ENCODE data around the gene DMXL2.
"Not testable (repeated sequence)": the region's sequence is repeated elsewhere in the genome, so short reads cannot be mapped to it uniquely, and the experiment has no call there.

The DMXL2 gene

DNA sequence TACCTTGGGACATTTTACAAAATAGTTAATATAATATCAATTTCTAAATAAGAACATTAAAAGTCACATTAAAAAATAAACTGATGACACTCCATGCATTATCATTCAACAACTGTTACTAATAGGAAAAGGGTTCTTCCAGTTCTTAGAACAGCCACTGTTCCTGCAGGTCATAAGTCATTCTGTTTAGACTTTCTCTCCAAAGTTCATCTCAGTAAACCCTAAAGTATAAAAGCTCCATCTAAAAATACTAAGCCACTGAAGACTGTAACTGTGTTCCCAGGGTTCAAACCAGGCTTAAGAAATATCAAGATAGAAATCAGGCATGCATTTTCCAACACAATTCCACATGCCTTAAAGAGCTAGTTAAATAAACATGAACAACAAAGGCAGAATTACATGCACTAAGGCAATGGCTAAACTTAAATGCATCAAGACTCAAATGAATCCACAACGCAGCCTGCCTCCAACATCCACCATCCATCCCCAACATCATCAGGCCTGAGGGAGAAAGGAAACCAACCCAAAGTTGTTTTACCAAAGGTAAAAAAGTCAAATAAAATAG is 46.2 kb downstream of the DMXL2 start:
- no peak for DNase-seq

DNA sequence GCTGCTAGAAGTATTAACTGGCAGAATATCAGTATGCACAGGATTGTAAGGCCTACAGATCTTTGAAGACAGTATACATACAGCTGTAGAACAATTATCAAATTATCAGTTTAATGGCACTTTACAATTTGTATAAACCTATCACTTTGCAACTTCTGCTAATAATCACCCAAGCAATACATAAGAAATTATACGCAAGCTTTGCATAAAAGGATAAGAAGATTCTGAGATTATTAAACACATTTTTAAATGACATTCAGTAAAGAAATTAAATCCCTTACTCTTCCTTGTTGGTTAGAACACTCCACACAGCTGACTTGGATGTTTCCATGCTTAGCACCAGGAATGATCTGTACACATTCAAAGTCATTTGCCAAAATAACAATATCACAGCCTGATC is 46.8 kb downstream of the DMXL2 start:
- DNase-seq: no peak

DNA sequence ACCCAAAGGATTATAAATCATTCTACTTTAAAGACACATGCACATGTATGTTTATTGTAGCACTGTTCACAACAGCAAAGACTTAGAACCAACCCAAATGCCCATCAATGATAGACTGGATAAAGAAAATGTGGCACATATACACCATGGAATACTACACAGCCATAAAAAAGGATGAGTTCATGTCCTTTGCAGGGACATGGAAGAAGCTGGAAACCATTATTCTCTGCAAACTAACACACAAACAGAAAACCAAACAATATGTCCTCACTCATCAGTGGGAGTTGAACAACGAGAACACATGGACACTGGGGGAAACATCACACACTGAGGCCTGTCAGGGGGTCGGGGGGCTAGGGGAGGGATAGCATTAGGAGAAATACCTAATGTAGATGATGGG is 49.2 kb downstream of the DMXL2 start:
- not testable (repeated sequence) for DNase-seq

DNA sequence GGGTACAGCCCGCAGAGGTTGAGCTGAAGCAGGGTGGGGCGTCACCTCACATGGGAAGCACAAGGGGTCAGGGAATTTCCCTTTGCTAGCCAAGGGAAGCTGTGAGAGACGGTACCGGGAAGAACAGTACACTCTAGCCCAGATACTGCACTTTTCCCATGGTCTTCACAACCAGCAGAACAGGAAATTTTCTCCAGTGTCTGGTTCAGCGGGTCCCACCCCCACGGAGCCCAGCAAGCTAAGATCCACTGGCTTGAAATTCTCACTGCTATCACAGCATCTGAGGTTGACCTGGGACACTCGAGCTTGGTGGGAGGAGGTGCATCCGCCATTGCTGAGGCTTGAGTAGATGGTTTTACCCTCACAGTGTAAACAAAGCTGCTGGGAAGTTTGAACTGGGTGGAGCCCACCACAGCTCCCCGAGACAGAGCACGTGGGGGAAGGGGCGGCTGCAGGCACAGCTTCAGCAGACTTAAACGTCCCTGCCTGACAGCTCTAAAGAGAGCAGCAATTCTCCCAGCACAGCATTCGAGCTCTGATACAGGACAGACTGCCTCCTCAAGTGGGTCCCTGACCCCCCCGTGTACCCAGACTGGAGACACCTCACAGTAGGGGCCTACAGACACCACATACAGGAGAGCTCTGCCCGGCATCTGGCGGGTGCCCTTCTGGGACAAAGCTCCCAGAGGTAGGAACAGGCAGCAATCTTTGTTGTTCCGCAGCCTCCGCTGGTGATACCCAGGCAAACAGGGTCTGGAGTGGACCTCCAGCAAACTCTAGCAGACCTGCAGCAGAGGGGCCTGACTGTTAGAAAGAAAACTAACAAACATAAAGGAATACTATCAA is 53.4 kb downstream of the DMXL2 start:
- DNase-seq: not testable (repeated sequence)

DNA sequence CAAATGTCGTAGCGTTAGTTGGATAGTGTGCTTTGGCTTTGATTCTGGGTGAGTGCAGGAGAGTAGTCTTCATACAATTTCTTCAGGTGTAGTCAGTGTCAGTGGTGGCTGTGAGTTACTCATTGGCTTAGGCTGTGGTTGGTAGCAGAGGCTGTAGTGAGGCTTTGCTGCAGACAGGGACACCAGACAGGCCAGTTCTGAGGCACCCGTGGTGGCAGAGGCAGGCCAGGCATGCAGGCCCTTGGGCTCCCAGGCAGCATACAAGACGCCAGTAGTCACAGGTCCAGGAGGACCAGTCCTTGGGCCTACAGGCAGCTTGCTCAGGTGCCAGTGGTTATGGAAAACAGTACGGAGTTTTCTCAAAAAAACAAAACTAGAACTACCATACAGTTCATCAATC is 61.3 kb downstream of the DMXL2 start:
- DNase-seq: no peak

DNA sequence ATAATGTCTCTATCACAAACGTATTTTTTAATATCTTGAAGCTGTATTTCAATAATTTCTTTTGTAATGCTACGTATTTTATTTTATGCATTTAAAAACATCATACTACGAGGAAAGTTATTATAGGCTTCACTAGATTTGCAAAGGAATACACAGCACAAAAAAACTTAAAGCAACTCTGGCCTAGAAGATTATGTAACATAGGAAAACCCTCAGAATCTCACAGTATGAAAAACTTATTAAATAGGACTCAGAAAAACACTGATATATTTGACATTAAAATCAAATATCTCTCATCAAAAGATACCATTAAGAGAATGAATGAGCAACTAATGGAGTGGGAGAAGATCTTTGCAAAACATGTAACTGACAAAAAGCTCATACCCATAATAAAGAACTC is 63.7 kb downstream of the DMXL2 start:
- no peak for DNase-seq

DNA sequence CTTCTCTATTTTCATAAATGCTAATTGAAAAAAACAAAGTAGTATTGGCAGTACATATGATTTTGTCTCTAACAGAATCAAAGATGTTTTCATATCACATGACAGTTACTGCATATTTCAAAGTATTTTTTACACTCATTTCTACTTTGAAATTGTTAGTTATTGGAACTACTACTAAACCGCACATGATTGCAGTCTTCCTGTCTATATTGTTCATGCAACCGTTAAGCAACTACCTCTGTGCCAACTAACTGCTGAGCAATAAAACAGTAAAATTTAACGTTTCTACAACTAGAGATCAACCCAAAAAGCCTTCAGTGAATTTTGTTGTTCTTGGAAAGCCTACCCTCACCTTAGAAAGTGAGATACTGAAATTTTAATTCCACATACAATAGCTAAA is 64.2 kb downstream of the DMXL2 start:
- no peak for DNase-seq

DNA sequence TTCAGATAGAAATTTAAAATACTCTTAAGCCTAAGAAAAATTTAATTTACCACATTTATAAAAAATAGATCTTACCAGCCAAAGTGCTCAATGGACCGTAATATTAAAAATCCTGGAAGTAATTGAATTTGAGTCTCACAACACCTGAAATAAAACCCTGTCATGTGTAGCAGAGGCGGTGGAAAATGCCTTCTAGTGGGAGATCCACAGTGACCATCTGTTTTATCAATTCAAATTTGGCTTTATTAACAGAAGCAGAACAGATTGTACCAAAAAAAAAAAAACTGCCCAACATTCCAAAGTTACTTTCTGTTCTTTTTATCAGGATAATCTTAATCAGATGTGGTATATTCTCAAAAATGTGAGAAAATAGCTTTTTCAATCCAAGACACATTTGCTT is 71.7 kb downstream of the DMXL2 start:
- DNase-seq: no peak

DNA sequence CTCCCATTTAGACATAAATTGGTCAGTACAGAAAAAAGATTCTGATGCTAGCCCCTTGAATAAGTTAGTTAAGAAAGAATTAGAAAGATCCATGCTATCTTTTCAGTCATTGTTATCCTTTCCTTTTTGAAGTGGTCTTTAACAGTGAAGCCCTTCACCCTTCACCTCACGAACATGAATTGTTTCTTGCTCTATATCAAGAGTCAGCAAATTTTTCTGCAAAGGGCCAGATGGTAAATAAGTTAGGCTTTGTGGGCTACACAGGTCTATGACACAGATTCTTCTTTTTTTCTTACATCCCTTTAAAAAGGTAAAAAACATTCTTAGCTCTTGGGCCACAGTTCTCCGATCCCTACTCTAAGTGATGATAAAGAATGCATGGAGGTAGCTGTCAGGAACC is 74.9 kb downstream of the DMXL2 start:
- no peak for DNase-seq

DNA sequence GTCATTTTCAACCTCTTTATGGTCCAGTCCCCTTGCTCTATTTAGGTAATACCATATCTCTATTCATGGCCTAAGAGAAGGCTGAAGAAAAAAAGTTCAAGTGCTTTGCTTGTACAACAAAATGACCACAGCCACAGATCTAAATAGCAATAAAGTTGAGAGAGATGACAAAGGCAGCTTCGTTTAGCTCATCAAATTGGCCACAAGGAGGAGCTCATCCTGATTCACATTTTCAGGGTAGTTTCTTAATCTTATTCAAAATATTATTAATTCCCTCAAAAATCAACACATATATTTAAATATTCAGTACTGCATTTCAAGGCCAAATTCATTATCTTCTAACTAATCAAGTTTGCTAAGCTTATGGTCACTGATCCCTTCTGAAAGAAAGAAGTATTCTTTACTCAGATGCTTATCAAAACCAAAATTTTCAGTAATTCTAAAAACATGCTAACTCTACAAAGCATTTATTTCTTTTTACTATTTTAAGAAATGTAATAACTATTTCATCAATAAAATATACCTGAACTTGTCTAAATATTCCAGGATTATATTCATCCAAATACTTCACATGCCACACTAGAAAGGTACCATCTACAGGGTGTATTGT is 85.5 kb downstream of the DMXL2 start:
- DNase-seq: no peak

DNA sequence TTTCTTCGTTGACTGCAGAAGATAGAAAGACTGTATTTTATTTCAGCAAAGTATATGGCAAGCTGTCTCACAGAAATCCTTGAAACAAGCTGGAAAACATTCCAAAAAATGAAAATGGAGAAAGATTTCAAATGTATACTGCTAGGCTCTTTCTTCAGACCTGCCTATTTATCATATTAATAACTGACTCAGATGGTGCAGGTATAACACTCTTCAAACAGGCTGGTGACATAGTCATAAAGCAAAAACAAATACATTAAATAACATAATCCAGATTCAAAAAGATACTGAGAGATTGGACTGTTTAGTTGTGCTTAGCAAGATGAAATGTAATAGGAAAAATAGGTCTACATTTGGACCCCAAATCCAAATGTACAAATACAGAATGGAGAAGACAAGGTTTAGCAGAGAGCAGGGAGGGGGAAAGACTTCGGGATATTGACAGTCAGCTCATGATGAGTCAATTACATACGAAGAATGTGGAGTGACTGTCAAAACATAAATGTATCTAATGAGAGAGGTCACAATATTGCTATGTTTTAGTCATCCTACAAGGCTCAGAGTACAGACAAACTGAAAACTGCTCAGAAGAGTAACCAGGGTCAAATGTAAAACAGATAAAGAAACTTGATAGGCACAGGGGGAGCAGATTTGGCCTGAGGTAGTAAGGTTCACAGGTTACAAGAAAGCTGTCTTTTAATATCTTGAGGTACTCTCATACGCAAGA is 88.7 kb downstream of the DMXL2 start:
- no peak for DNase-seq

DNA sequence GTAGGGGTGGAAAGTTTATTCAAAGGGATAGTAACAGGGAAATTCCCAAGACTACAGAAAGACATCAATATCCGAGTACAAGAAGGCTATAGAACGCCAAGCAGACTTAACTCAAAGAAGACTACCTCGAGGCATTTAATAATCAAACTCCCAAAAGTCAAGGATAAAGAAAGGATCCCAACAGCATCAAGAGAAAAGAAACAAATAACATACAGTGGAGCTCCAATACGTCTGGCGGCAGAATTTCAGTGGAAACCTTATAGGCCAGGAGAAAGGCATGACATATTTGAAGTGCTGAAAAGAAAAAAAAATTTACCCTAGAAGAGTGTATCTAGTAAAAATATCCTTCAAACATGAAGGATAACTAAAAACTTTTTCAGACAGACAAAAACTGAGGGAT is 95.6 kb downstream of the DMXL2 start:
- DNase-seq: no peak

DNA sequence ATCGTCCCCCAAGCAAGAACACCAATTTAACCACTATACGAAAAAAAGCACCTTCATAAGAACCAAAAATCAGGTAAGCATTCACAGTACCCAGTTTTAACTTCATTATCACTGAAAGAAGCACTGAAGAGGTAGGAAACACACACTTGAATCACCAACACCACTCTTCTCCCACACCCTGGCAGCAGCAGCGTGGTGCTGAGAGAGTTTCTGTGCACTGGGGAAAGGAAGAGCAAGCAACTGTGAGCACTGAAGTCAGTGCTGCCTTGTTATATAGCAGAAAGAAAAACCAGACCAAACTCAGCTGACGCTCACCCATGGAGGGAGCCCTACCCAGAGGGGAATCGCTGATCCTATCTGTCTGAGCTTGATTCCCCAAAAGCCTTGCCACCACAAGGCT is 98.2 kb downstream of the DMXL2 start:
- no peak for DNase-seq

DNA sequence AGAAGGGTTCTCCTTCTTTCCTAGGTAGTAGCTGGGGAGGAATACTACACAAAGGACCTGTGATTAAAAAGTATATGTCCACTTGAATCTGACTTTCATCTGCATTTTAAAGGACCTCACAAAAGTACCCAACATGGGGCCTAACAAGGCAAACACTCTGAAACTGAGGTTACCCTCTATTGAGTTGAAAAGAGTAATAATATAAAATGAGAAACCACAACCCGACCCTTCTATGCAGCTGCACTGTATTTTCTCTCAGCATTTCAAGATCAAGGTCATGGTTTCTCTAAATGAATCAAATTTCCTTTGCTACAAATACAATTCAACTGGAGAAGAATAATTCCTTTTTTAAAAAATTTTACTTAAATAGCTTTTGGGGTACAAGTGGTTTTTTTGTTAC is 106.3 kb downstream of the DMXL2 start:
- no peak for DNase-seq

DNA sequence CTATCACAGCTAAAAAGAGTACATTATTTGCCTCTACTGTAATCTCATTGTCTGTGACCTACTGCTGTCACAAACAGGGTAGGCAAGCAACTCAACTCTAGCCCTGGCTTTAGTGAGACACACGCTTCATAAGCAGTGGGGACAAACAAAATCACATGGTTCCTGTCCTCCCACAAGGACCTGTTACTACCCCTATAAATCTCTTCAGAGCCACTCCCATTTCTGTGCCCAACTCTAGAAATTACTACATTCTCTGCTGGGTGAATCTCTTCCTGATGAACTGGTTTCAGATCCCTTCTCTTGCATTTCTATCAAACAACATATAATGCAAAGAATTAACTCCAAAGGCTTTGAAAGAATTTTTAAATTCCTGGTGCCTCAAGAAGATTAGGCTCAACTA is 117.3 kb downstream of the DMXL2 start:
- DNase-seq: no peak

DNA sequence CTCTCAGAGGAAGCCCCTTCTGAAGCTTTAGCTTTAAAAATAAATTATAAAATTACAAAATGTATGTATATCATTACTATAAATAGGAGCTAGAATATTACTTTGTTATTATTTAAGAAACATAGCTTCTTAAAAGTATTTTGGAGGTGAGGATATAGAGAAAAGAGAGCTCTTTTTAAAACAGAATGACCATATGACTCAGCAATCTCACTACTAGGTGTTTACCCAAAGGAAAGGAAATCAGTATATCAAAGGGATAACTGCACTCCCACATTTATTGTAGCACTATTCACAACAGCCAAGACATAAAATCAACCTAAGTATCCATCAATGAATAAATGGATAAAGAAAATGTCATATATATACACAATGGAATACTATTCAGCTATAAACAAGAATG is 119.6 kb downstream of the DMXL2 start:
- DNase-seq: no peak

DNA sequence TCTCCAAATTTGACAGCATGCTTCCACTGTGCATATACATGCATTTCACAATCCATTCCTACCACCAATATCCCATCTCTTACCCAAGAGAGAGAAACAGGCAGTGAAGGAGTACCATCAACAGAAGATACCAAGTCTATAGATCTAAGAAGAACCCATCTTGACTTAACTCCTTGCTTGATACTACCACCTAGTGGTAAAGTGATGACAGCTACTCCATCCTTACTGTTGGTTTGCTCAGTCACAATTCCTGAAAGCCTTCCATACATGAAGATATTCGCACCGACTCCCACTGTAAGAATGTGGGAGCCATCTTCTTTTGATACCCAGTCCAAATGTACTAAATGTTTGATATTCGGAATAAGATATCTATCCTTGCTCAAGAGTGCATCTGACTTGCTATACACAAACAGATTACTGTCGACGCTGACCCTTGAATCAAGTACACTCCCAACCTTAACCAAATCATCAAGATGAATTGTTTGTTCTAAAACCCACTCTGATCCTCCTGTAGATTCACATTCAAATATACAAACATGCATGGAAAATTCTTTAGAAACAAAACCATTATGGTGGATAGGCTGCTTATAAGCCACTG is 123.1 kb downstream of the DMXL2 start:
- no peak for DNase-seq

DNA sequence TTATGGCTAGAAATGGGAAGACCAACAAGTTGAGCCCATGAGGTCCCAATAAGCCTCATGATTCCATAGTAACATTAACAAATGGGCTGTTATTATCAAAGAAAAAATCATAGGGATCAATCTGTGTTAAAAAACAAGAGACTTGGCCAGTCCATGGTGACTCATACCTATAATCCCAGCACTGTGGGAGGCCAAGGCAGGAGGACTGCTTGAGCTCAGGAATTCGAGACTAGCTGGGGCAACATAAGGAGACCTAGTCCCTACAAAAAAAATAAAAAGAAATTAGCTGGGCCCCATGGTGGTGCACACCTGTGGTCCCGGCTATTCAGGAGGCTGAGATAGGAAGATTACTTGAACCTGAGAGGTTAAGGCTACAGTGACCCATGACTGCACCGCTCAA is 124.8 kb downstream of the DMXL2 start:
- DNase-seq: no peak

DNA sequence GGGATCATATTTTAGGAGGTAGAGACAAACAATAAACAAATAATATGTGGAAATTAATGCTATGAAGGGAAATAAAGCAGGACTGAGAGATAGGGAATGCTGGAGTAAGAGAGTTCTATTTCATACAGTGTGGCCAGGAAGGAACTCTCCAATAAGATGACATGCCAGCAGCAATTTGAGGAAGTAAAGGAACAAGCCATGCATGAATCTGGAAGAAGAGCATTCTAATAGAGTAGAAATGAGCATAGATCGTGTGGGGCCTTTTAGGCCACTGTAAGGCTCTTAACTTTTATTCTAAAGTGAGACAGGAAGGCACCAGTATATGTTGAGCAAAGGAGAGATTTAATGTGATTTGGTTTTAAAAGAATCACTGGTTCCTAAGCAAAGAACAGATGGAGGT is 126.3 kb downstream of the DMXL2 start:
- DNase-seq: no peak

DNA sequence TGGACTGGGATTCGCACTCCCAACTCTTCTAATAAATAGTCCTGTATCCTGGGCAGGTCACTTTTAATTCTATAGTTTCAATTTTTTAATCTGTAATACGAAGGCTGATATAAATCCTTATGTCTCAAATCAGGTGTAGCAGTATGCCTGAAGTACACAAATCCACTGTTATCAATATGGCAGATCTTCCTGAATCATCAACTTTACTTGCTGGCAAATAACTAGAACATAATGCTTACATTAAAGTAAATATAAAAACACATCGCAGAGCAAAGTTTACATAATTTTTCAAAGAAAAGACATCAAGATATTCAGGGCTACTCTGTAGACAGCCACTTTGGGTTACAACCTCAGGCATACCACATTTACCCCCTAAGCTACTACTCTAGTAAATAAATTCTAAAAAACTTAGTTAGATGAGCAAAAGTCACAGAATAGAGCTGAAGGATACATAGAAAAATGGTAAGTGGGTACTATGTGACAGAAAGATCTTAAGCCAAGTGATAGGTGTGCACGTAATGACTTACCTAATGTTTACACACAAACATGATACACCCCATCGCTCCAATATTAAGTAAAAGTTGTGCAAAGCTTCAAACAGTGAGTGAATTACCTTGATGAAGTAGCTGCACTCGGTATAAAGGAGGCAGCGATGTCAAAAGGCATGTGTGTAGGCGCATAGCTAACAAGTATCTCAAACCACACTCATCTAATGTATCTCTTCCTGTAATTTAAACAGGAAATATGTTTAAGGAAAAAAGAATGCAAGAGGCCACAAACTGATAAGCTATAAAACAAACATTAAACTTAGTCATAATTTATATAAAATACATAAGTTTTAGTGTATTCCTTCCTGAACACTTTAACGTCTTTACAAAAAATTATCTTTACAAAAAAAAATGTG is 127.9 kb downstream of the DMXL2 start:
- DNase-seq: no peak

DNA sequence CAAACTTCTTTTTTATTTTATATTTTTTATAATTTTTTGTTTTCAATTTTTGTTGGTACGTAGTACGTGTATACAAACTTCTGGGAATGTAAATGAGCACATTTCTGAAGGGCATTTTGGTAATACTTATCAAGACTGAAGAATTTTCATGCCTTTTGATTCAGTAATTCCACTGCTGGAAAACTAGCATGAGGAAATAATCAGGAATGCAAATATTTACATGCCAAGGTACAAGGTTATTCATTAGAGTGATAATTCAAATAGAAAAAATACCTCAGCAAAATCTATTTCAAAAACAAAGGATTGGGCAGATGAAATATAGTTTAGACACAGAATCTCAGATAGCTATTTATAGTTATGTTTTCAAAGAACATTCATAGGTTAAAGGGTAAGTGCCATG is 128.7 kb downstream of the DMXL2 start:
- DNase-seq: no peak

DNA sequence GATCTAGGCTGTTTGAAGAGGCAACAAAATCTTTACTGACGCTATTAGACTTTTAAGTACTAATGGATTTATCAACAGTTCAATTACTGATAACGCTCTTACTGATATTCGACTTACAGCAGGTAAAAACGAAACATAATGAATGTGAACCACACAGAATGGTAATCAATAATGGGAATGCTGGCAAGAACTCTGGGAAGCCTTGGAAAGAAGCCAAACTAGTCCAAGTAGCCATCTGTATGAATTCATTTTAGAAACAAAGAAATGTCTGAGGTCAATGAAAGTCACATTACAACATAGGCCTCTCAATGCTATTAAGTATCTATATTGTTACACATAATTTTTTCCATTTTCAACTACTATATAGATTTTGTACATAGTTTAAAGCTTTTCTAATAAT is 130.0 kb downstream of the DMXL2 start:
- DNase-seq: no peak

All from activated naive CD4-positive, alpha-beta T cell treated with Interleukin-2 at 50 U/mL for 16 hours (primary cell).